ENCODE results near the gene RBP4.

RBP4 gene

DNA sequence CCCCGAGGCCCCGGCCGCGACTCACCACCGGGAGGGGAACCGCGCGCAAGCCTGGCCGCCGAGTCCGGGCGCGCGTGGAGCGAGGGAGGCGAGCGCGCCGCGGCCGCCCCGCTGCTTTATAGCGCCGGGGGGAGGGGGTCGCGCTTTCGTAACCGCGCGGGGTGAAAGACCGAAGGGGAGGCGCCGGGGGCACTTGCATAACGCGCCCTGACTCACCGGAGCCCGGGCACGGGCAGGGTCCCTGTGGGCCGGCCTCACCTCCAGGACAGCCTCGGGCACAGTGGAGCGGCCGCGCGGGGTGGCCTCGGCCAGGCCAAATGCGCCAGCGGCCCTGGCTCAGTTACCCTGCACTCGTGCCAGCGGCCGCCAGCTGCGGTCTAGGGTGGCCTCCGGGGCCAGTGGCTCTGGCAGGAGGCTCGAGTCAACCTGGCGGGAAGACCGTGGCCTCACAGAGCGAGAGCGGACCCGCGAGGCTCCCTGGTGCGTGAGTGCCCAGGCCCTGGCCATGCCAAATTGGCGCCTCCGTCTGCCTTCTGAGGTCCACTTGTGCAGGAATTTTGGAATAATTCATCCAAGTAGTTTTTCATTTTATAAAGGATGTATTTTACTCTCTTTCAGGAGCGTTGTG lies at the start of gene RBP4:
TSS of gene RBP4 (minus strand) at position 90 of the 628 bp plus-strand sequence. CDS start 207 bp downstream, outside the sequence.
- in situ Hi-C loops (cut with MboI; ENCODE audit: low sequenced_read_pairs) = no loop called here

DNA sequence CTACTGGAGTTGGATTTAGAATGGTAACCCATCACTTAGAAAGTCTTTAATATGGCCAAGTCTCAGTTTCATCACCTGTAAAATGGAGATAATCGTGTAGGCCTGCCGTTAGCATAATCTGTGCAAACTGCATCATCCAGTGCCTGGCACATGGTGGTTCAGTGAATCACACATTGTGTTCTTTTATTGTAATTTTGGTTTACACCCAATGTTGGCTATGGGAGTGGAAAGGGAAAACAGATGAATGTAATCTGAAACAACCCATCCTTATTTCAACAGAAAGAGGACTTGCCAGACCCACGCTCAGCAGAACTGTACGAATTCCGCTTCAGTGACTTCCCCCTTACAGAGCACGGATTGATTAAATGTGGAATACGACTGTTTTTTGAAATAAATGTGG lies 38.8 kb upstream of the RBP4 start:
- in situ Hi-C loops (cut with MboI; ENCODE audit: low sequenced_read_pairs) = no loop called here

DNA sequence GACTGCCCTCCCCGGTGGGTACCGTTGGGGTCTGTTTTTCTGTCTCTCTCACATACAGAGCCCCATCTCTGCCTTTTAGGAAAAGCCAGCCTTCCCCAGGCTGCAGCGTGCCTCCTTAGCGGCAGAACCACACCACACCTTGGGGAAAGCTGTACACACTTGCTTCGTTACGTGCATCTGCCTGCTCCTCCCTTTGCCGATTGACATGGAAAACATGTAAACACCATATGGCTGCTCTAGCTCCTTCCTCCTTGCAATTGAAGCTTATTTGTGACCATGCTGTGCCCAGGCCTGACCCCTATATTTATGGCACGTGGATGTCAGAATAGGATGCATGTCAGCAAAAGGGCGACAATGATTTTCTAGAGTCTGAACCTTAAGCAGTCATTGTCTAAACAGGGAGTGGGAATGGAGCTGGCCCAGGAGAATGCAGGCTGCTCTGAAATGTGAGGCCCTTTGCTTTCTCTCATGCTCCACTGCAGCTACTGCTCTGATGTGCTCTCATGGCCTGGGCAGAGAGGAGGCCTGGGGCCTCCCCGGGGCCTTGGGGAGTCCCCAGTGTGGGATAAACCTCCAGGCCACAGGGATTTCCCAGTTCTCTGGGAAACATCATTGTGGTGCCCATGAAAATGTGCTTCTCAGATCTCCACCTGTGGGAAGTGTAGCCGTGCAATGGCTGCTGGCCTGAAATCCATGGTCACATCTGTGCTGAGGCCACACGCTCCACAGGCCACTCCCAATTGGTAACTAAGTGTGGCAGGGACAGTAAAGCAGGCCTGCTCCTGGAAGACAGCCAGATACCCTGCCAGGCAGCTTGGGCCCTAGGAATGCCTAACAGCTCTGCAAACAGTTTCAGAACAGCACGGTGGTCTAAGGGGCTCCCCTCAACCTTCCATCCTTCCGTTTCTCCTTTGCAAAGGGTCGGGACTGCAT lies 29.9 kb upstream of the RBP4 start:
- in situ Hi-C loops (cut with MboI; ENCODE audit: low sequenced_read_pairs) = no loop called here

DNA sequence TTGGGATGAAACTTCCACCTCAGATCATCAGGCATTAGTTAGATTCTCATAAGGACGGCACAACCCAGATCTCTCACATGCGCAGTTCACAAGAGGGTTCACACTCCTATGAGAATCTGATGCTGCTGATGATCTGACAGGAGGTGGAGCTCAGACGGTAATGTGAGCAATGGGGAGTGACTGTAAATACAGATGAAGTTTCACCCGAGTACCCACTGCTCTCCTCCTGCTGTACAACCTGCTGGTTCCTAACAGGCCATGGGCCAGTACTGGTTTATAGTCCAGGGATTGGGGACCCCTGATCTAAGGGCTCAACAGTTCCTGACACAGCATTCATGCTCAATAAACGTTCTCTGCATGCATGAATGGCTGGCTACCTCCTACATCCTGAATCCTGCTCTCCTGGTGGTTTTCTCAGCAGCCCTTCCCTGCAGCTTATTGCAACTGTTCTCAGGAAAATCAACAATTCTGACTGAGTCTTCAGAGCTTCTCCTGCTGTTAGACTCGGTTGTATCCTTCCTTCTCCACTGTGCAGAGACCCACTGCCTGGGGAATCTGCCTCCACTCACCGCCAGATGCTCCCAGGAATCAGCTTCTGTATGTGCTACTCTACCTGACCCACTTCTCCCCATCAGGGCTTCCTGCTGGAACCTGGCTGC lies 28.7 kb upstream of the RBP4 start:
- in situ Hi-C loops (cut with MboI; ENCODE audit: low sequenced_read_pairs) = no loop called here

DNA sequence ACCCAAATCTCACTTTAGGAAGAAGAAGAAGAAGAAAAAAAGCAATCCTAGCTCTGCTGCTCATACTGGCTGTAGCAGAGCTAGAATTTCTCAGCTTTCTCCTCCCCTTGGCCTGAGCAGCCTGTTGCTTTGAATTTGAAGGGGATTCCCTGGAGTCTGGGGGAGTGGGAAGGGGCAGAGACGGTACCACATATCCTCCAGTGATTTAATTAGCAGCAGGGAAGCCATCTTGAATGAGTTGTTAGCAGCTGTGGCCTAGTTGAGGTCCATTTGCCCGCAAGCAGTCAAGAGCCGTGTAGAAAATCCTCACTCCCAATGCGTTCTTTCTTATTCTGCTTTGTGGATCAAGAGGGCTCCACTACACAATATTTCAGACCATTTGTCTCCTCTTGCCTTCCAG lies 27.8 kb upstream of the RBP4 start:
- in situ Hi-C loops (cut with MboI; ENCODE audit: low sequenced_read_pairs) = no loop called here

DNA sequence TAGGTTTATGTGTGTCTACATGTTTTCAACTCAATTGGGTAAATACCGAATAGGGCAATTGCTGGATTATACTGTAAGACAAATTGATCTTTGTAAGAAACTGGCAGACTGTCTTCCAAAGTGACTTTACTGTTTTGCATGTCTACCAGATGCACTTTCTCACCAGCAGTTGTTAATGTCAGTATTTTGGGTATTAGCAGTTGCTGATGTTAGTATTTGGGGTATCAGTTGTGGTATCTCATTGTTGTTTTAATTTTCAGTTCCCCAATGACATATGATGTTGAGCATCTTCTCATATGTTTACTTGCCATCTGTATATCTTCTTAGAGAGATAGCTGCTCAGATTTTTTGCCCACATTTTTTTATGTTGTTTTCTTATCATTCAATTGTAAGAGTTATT lies 21.9 kb upstream of the RBP4 start:
- in situ Hi-C loops (cut with MboI; ENCODE audit: low sequenced_read_pairs) = no loop called here

DNA sequence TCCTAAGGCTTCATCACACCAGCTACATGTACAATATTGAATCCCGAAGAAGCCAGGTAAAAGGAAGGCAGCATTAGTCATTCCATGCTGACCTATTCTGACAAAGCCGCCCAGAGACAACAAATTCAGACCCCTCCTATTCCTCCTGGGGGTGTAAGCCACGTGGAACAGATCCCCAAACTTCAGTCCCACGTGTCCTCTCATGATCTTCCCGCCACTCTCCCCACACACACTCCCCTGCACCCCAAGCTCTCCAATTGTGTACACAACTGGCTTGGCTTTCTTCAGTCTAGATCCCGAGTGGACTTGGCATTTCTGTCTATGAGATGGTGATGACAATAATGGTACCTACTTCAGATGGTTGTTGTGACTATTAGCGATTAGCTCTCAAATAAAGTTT lies 19.9 kb upstream of the RBP4 start:
- in situ Hi-C loops (cut with MboI; ENCODE audit: low sequenced_read_pairs) = no loop called here

DNA sequence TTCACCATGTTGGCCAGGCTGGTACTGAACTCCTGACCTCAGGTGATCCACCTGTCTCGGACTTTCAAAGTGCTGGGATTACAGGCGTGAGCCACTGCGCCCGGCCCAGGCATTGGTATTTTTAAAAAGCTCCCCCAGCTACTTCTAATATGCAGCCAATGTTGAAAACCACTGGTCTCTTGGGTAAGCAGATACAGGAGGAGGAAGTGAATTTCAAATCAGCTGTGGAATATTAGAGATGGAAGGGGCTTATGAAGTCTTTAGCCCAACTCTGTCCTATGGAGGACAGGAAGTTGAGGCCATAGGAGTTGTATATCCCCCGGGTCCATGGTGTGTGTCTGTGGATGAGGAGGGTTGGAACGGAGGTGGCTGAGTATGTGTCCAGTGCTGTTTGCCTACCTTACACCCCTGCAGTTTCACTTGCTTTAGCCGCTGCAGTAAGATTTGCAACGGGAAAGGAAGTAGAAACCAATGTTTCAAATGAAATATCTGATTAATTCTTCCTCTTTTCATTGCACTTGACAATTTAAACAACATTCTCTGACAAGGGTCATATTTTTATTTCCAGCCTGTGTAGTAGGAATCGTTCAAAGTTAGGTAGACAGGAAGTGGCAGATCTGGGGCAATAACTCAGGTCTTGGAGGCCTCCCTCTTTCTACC lies 14.7 kb upstream of the RBP4 start:
- in situ Hi-C loops (cut with MboI; ENCODE audit: low sequenced_read_pairs) = no loop called here

DNA sequence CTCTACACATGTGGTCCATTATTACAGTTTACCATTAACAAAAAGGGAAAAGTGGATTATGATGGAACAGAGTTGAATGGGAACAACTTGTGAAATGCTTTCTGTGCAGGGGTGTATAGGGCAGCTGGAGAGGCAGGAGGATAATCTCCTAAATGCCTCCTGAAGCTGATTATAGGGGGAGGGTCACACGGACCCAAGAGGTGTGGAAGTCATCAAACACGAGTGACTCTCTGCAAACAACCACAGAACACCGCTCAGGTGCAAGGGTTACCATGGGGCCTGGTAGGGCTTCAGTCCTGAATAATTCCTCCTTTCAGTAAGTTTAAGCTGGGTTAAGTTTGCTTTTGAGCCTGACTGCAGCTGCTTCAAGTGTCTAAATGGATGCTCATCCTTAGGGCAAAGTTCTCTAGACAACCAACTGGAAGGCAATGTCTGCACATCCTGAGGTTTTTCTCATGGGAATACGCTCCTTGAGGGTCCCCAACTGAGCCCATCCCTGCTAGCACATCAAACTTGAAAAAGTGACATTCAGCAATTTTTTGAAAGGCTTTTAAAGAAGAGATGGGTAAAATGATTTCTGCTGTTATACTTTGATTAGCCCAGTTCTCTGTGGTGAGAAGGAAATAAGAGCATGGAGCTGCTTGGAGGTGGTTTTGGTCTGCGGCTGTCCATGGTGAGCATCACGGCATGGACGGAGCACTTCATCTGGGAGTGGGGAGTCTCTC lies 13.2 kb upstream of the RBP4 start:
- in situ Hi-C loops (cut with MboI; ENCODE audit: low sequenced_read_pairs) = no loop called here

DNA sequence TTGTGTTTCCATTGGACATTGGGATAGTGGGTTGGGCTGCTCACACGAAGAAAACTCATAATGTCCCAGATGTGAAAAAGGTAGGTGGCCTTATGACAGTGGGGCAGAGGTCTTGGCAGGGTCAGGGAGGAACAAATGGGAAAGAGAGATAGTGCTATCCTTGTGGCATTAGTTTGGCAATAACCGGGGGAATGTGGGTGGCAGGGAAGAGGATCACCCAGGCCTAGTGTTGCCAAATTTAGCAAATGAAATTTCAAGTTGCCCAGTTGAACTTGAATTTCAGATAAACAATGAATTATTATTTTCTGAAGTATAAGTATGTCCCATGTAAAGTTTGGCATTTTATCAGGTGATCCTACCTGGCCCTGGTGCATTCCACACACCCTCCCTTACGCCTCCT lies 12.1 kb upstream of the RBP4 start:
- in situ Hi-C loops (cut with MboI; ENCODE audit: low sequenced_read_pairs) = no loop called here

DNA sequence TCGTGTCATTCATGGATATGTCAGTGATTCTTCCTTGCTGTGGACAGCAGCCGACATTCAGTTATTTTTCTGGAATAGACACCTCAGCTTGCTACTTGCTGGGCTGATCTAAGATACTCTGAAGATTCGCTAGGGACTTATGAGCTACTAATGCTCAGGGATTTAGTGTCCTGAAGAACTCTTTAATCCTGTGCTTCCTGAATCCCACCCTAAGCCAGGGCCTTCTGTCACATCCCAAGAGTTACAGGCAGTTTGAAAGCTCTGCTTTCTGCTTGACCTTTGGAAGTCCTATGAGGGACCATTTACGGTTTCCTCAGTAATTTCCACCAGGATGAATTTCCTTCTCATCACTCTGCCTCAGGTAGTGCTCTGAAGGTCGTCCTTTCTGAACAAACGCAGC lies 11.3 kb upstream of the RBP4 start, which contains the start of gene PDE6C:
TSS of gene PDE6C (plus strand) at position 227 of the 400 bp plus-strand sequence. CDS start 189 bp downstream, outside the sequence.
- in situ Hi-C loops (cut with MboI; ENCODE audit: low sequenced_read_pairs) = no loop called here

DNA sequence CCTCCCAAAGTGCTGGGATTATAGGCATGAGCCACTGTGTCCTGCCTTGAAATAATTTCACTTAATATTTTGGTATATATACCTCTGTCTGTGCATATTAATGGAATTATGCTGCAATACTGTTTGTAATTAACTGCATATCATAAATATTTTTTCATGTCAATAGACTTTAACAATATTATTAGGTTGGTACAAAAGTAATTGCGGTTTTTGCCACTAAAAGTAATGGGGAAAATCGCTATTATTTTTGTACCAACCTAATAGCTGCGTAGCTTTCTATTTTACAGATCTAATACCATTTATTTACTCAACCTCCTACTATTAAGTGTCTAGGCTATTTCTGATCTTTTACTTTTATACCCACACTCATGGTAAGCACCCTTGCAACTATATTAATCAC lies 7.4 kb upstream of the RBP4 start:
- in situ Hi-C loops (cut with MboI; ENCODE audit: low sequenced_read_pairs) = no loop called here

DNA sequence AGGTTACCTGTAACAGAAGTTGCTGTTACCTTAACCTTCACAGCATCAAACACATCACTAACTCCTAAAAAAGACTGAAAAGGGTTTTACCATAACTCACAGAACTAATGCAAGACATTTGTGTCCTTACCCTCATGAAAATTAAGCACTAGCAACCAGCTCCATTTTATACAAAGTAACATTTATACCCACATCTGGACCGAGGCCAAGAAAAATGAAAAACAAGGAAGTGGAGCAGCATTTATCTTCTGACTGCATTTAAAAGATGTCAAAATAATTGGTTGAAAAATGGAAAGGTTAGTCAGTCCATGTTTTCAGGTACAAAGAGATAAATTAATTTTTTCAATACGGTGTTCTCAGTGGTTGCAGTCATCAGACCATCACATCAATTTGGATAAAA lies 3.1 kb upstream of the RBP4 start:
- in situ Hi-C loops (cut with MboI; ENCODE audit: low sequenced_read_pairs) = no loop called here

DNA sequence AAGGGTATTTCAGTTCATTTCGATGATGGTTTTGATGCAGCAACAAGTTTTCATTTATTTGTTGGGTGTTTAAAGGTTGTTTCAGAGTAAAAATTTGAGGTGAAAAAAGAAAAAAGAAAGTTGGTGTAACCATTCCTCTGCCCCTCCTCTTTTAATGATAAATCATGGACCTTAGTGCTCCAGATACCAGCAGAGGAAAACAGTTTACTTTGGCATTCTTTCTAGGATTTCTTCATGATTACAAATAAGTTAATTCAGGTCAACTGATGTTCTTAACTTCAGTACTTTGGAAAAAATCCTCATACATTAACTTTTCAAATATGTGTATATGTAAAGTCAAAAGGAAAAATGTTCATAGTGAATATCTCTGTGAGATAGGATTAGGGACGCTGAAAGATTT lies 2.0 kb upstream of the RBP4 start:
- in situ Hi-C loops (cut with MboI; ENCODE audit: low sequenced_read_pairs) = no loop called here

DNA sequence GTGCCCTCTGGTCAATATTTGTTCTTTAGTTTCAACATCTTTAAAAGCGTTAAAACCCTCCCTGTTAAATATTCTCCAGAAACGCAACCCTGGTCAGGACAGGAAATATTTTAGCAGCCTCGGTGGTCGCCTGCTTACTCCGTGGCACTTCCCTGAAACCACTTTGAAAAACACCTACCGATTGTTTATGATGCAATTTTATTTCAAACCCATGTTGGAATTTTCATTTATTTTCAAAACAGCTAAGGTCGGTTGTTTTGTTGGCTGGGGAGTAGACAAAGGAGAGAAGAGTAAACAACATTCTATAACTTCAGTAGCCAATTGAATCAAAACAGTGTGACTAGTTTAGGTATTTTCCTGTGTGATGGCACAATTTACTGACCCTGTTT lies 733 bp upstream of the RBP4 start:
- in situ Hi-C loops (cut with MboI; ENCODE audit: low sequenced_read_pairs) = no loop called here

DNA sequence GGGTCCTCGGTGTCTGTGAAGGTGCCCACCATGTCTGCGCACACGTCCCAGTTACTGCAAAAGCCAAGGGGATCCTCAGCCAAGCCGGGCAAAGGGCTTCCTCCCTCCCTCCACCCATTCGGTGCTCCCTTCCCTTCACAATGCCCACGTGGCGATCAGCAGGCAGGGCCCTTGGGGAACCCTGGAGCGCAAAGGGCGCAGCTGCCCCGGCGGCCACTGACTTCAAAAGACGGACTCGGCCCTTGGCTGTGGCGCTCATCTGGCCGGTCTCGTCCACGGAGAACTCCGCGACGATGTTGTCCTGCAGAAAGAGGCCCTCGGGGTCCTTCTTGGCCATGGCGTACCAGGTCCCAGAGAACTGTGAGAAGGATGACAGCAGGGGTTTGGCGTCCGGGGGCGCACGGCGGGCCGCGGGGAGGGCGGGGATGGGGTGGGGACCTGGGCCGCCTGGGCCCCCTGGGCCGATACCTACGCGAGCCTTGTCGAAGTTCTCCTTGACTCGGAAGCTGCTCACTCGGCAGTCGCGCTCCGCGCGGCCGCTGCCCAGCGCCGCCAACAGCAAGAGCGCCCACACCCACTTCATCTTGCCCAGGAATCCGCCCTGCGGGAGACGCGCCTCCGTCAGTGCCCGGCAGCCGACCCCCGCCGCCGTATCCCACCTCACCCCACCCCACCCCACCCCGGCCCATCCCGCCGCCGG lies 439 bp downstream of the RBP4 start:
- in situ Hi-C loops (cut with MboI; ENCODE audit: low sequenced_read_pairs) = no loop called here

DNA sequence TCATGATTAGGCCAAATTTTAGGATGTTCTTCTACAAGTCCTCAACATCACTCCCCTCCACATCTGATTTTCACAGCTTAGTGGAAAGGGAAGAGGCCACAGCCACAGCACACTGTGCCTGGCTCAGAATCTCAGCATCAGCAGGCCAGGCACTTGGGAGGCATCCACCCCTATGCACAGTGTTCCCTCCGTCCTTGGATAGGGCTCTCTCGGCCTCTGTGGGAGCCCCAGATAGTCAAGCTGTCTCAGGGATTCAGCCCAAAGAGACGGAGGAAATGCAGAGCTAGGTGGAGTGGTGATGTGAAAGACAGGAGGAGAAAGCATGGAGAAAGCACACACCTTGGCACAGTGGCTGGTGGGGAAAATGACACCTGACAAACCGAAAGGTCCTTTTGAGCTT lies 1.3 kb downstream of the RBP4 start:
- in situ Hi-C loops (cut with MboI; ENCODE audit: low sequenced_read_pairs) = no loop called here

DNA sequence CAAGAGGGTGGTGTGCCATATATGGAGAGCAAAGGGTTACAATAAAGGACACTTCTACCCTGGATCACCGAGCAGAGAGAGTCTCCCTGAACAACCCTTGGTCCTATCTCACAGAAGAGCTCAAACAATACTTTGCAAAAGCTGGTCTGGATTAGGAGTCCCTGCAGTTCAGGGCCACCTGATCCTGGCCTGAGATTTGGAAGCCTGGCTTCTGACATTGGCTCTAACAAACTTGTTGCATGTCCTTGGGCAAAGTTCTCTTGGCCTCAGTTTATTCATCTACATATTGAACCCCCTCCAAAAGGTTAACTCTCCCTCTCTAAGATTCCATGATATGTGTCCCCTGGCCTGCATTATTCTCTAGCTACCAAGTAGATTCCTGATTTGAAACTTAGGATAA lies 1.7 kb downstream of the RBP4 start:
- in situ Hi-C loops (cut with MboI; ENCODE audit: low sequenced_read_pairs) = no loop called here

DNA sequence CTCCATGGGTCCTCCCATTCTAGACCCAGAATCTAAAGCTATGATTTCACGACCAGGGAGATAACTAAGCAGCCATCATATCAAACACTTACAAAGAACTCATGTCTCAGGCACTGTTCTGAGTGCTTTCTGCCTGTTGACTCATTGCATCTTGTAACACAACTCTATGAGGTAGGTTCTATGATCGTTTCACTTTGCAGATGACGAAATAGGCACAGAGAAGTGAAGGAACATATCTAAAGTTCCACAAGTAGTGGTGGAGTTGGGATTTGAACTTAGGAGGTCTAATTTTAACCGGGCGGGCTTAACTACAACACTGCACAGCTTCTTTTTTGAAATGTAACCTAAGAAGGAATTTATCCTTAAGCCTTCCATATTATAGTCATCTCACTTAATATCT lies 2.9 kb downstream of the RBP4 start:
- in situ Hi-C loops (cut with MboI; ENCODE audit: low sequenced_read_pairs) = no loop called here

DNA sequence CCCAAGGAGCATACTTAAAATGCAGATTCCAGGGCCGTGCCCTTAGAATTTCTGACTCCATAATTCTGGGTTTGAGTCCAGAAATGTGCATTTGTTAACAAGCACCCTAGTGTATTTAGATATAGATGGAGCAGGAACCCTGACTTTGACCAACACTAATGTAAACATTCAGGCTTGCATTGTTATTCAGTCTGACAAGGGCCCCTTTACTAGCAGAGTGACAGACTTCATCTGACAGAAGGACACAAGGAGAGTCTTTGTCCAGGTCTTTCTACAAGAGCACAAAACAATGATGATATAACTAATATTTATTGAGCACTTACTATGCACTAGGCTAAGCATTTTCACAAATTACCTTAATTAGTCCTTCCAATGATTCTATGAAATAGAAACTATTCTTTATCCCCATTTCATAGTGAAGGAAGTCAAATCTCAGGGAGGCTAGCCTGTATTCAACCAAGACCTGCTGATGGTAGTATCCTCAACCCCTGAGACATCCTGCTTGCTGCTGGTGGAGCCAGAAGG lies 3.9 kb downstream of the RBP4 start:
- in situ Hi-C loops (cut with MboI; ENCODE audit: low sequenced_read_pairs) = no loop called here
